ENCODE measurements around the gene JOSD2. TPM values are rescaled to one million over a fixed set of nuclear protein-coding genes. Genes with fewer than 3 reads are reported as not detected.
"Not testable (repeated sequence)": the region's sequence is repeated elsewhere in the genome, so short reads cannot be mapped to it uniquely, and the experiment has no call there.

JOSD2 gene
- total RNA-seq, 1 experiment from 2014 or later, result 40.9 TPM

DNA sequence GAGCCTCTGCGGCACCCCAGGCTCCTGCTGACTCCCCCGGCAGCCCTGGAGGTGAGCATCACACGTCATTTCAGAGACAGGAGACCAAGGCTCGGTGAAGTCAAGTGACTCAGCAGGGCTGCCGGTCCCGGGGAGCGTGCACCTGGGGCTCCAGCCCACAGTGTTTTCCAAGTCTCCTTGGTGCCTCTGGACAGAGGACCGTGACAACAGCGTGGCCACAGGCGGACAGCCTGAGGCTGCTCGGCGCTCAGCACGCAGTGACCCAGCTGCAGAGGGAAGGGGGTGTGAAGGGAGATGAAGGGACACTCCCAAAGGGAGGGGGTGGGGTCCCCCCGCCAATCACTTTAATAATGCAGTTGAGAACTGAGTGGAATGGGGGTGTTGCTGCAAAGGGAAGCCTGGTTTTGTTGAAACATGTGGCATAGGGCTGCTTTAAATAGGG lies 20.2 kb upstream of the JOSD2 start:
- ChIA-PET RAD21 (ENCODE audit: low non-redundant PET in 1 of 2, low total read pairs in 2 of 2, uncharacterized antibody in 2 of 2, unreplicated experiment in 2 of 2) (no interaction called here), CTCF (no interaction called here), POLR2A (no interaction called here)
- Histone ChIP-seq H3K4me2 (ENCODE audit: low read length) (no peak overlapping the region), H4K20me1 (ENCODE audit: insufficient read depth) (no peaks in the 10 kb centered on the region), H3K9me3 (ENCODE audit: control insufficient read depth in 1 of 2, insufficient read depth in 1 of 2, low read depth in 1 of 2, low read length in 2 of 2) (peaks cover 7 to 20% of the 10 kb centered on the region in 2 experiments; a peak in 3 of 4 replicates), H3K4me3 (replicated peaks in 1 of 2; ENCODE audit: low read depth in 1 of 2, low read length in 2 of 2) (no peak overlapping the region), H3K4me1 (ENCODE audit: control insufficient read depth in 1 of 2, insufficient read depth in 2 of 2, low read length in 2 of 2) (no peaks in the 10 kb centered on the region), H3K36me3 (ENCODE audit: control insufficient read depth in 1 of 2, insufficient read depth in 2 of 2, low read length in 2 of 2) (no peaks in the 10 kb centered on the region), H3K27me3 (ENCODE audit: insufficient read depth, low read length) (no peaks in the 10 kb centered on the region), H3K27ac (ENCODE audit: low read depth, low read length) (no peak overlapping the region), H2AFZ (ENCODE audit: low read depth, low read length, poor library complexity, severe bottlenecking) (no peak overlapping the region), H3K9ac (ENCODE audit: low read length) (no peak overlapping the region), H3K79me2 (ENCODE audit: insufficient read depth, low read length) (no peaks in the 10 kb centered on the region), H3K9me2 (ENCODE audit: insufficient read depth) (no peaks in the 10 kb centered on the region)
- DNase-seq (ENCODE audit: low read depth, low spot score), result no peak
- intact Hi-C loops (cut with micrococcal nuclease), result loop anchor here (10.0 kb wide), 1 partner anchor 124 kb away; no protein-coding TSS in a partner anchor
- BruUV-seq (replicated peaks), result no TSS peak
- ATAC-seq, result no peak
- TF ChIP-seq TCF7L2 (IDR thresholded peaks at IDR 0.05; ENCODE audit: borderline replicate concordance, extremely low read depth, insufficient read depth, insufficient read length) (no peak), CBX3 (IDR thresholded peaks at IDR 0.05; ENCODE audit: low read depth) (no peak)

DNA sequence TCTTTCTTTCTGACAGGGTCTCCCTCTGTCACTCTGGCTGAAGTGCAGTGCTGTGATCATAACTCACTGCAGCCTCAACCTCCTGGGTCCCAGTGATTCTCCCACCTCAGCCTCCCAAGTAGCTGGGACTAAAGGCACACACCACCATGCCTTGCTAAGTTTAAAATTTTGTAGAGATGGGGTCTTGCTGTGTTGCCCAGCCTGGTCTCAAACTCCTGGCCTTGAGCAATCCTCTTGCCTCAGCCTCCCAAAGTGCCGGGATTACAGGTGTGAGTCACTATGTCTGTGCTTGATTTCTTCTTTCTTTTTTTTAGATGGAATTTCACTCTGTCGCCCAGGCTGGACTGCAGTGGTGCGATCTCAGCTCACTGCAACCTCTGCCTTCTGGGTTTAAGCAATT lies 17.1 kb upstream of the JOSD2 start:
- ATAC-seq; H4K20me1 ChIP-seq (ENCODE audit: insufficient read depth); RAD21 ChIA-PET (ENCODE audit: low non-redundant PET in 1 of 2, low total read pairs in 2 of 2, uncharacterized antibody in 2 of 2, unreplicated experiment in 2 of 2); H3K9ac ChIP-seq (ENCODE audit: low read length); H3K9me2 ChIP-seq (ENCODE audit: insufficient read depth); H3K36me3 ChIP-seq (ENCODE audit: control insufficient read depth in 1 of 2, insufficient read depth in 2 of 2, low read length in 2 of 2); H3K27me3 ChIP-seq (ENCODE audit: insufficient read depth, low read length); H3K4me3 ChIP-seq (replicated peaks in 1 of 2; ENCODE audit: low read depth in 1 of 2, low read length in 2 of 2); BruUV-seq (replicated peaks); H3K4me1 ChIP-seq (ENCODE audit: control insufficient read depth in 1 of 2, insufficient read depth in 2 of 2, low read length in 2 of 2); DNase-seq (ENCODE audit: low read depth, low spot score); H3K9me3 ChIP-seq (ENCODE audit: control insufficient read depth in 1 of 2, insufficient read depth in 1 of 2, low read depth in 1 of 2, low read length in 2 of 2); H3K79me2 ChIP-seq (ENCODE audit: insufficient read depth, low read length); H2AFZ ChIP-seq (ENCODE audit: low read depth, low read length, poor library complexity, severe bottlenecking); intact Hi-C loops (cut with micrococcal nuclease); H3K27ac ChIP-seq (ENCODE audit: low read depth, low read length); H3K4me2 ChIP-seq (ENCODE audit: low read length); CTCF ChIA-PET: not testable (repeated sequence)
- POLR2A ChIA-PET, result interaction anchor here (0.7 kb wide), 1 partner anchor 346 kb away, joined by 3 read pairs; no protein-coding TSS in a partner anchor

DNA sequence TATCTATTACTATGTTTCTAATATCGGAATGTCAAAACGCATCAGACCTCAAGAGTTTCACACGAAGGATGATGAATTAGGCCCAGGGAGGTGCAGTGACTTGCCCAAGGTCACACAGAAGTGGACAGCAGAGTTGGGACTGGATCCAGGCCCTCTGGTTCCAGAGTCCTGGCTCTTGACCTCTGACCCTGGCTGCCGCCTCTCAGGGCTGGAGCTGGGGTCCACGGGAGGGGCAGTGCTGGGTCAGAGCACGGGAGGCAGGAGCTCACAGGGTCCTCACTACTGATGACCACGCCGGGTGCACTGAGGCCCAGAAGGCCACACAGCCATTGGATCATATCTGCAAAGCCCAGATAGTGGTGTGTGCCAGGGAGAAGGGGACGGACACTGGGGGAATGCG lies 11.9 kb upstream of the JOSD2 start:
- no peaks in the 10 kb centered on the region for H3K27me3 ChIP-seq (ENCODE audit: insufficient read depth, low read length)
- H3K4me2 ChIP-seq (ENCODE audit: low read length), result no peak overlapping the region
- no peak for ATAC-seq
- no peaks in the 10 kb centered on the region for H3K79me2 ChIP-seq (ENCODE audit: insufficient read depth, low read length)
- H3K4me3 ChIP-seq (replicated peaks in 1 of 2; ENCODE audit: low read depth in 1 of 2, low read length in 2 of 2), result no peak overlapping the region
- H4K20me1 ChIP-seq (ENCODE audit: insufficient read depth), result no peaks in the 10 kb centered on the region
- intact Hi-C loops (cut with micrococcal nuclease), result no loop called here
- RAD21 ChIA-PET (ENCODE audit: low non-redundant PET in 1 of 2, low total read pairs in 2 of 2, uncharacterized antibody in 2 of 2, unreplicated experiment in 2 of 2), result no interaction called here
- DNase-seq (ENCODE audit: low read depth, low spot score), result no peak
- no peak overlapping the region for H2AFZ ChIP-seq (ENCODE audit: low read depth, low read length, poor library complexity, severe bottlenecking)
- POLR2A ChIA-PET, result no interaction called here
- no peaks in the 10 kb centered on the region for H3K9me3 ChIP-seq (ENCODE audit: control insufficient read depth in 1 of 2, insufficient read depth in 1 of 2, low read depth in 1 of 2, low read length in 2 of 2)
- H3K9ac ChIP-seq (ENCODE audit: low read length), result no peak overlapping the region
- H3K36me3 ChIP-seq (ENCODE audit: control insufficient read depth in 1 of 2, insufficient read depth in 2 of 2, low read length in 2 of 2), result no peaks in the 10 kb centered on the region
- H3K4me1 ChIP-seq (ENCODE audit: control insufficient read depth in 1 of 2, insufficient read depth in 2 of 2, low read length in 2 of 2), result no peaks in the 10 kb centered on the region
- CTCF ChIA-PET, result interaction anchor here (2.6 kb wide), 1 partner anchor 15 kb away, joined by 11 read pairs; no protein-coding TSS in a partner anchor
- H3K9me2 ChIP-seq (ENCODE audit: insufficient read depth), result no peaks in the 10 kb centered on the region
- no peak overlapping the region for H3K27ac ChIP-seq (ENCODE audit: low read depth, low read length)
- no TSS peak for BruUV-seq (replicated peaks)
- TF ChIP-seq, protein P1, sequence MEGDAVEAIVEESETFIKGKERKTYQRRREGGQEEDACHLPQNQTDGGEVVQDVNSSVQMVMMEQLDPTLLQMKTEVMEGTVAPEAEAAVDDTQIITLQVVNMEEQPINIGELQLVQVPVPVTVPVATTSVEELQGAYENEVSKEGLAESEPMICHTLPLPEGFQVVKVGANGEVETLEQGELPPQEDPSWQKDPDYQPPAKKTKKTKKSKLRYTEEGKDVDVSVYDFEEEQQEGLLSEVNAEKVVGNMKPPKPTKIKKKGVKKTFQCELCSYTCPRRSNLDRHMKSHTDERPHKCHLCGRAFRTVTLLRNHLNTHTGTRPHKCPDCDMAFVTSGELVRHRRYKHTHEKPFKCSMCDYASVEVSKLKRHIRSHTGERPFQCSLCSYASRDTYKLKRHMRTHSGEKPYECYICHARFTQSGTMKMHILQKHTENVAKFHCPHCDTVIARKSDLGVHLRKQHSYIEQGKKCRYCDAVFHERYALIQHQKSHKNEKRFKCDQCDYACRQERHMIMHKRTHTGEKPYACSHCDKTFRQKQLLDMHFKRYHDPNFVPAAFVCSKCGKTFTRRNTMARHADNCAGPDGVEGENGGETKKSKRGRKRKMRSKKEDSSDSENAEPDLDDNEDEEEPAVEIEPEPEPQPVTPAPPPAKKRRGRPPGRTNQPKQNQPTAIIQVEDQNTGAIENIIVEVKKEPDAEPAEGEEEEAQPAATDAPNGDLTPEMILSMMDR (IDR thresholded peaks at IDR 0.05 in 2 of 3, conservative IDR thresholded peaks at IDR 0.05 in 1 of 3; ENCODE audit: borderline replicate concordance in 1 of 3, insufficient read depth in 1 of 3, low read depth in 2 of 3, low read length in 2 of 3), result no peak
- no peak for TF ChIP-seq ZFX (IDR thresholded peaks at IDR 0.05)
- TF ChIP-seq CEBPB (IDR thresholded peaks at IDR 0.05; ENCODE audit: low read depth), result no peak
- TF ChIP-seq POLR2A (IDR thresholded peaks at IDR 0.05; ENCODE audit: borderline replicate concordance, extremely low read depth, insufficient read depth, insufficient read length), result no peak
- TF ChIP-seq EGR1 (IDR thresholded peaks at IDR 0.05; ENCODE audit: low read depth), result no peak
- TF ChIP-seq ZNF274 (IDR thresholded peaks at IDR 0.05; ENCODE audit: low read depth, low read length), result no peak
- no peak for TF ChIP-seq RAD21 (IDR thresholded peaks at IDR 0.05; ENCODE audit: low read depth)
- no peak for TF ChIP-seq SP1 (IDR thresholded peaks at IDR 0.05; ENCODE audit: low read depth)
- TF ChIP-seq POLR2AphosphoS5 (IDR thresholded peaks at IDR 0.05; ENCODE audit: low read depth, low read length), result no peak

All from HCT116 (cell line).